A673 (cell line): ENCODE results near the gene GLCCI1. TPM values are rescaled to one million over a fixed set of nuclear protein-coding genes. Genes with fewer than 3 reads are reported as not detected.

Source experiments
- BruUV-seq: library from RNA; stranded (reverse); fragments of 400-500 nt; replicated peaks from 2 replicates; lab custom pipeline; 2021; lab: Mats Ljungman, UMichigan
- CTCF ChIA-PET: fragments of 300-600 bp; sonication (Branson Sonifier 250); formaldehyde crosslinking; loops from one replicate; lab custom pipeline; 2022; ENCODE audit warnings: antibody characterized with exemption; lab: Charles Lee
- POLR2A ChIA-PET: fragments of 300-600 bp; sonication (Branson Sonifier 250); formaldehyde crosslinking; loops from one replicate; lab custom pipeline; 2022; ENCODE audit warnings: antibody characterized with exemption; ENCODE audit not compliant: low non-redundant PET; lab: Charles Lee
- DNase-seq: peaks from one replicate; pipeline ENCODE4 v3.0.0-alpha.2; 2015; ENCODE audit warnings: low spot score
- H3K27ac ChIP-seq: fragments of 200-600 bp; sonication (generic); 2 replicates; pipeline ENCODE4 v1.5.1; 2016; ENCODE audit warnings: mixed run types, low read depth, mild to moderate bottlenecking, mixed read lengths, antibody characterized with exemption, low read length; ENCODE audit not compliant: poor library complexity, severe bottlenecking
- H3K27me3 ChIP-seq: fragments of 200-600 bp; sonication (generic); replicated peaks from 2 replicates; pipeline ENCODE4 v1.6.1; 2017; ENCODE audit warnings: mixed run types, low read depth, mild to moderate bottlenecking, mixed read lengths, antibody characterized with exemption, low read length; ENCODE audit not compliant: insufficient read depth, poor library complexity
- H3K36me3 ChIP-seq: fragments of 200-600 bp; sonication (generic); 2 replicates; pipeline ENCODE4 v1.6.1; 2016; ENCODE audit warnings: mixed run types, mild to moderate bottlenecking, mixed read lengths, antibody characterized with exemption, low read length; ENCODE audit not compliant: insufficient read depth, poor library complexity, severe bottlenecking
- H3K4me1 ChIP-seq: fragments of 200-600 bp; sonication (generic); 2 replicates; pipeline ENCODE4 v1.6.1; 2017; ENCODE audit warnings: mixed run types, mild to moderate bottlenecking, mixed read lengths, antibody characterized with exemption, low read length; ENCODE audit not compliant: insufficient read depth, poor library complexity, severe bottlenecking
- H3K4me3 ChIP-seq: fragments of 200-600 bp; sonication (generic); 2 replicates; pipeline ENCODE4 v1.5.1; 2016; ENCODE audit warnings: low read depth, mixed run types, mild to moderate bottlenecking, mixed read lengths, low read length; ENCODE audit not compliant: poor library complexity, severe bottlenecking
- H3K9me3 ChIP-seq: fragments of 200-600 bp; sonication (generic); 2 replicates; pipeline ENCODE4 v1.6.1; 2016; ENCODE audit warnings: mixed run types, low read depth, mild to moderate bottlenecking, mixed read lengths, antibody characterized with exemption, low read length; ENCODE audit not compliant: poor library complexity, severe bottlenecking
- EZH2 ChIP-seq: fragments of 200-600 bp; sonication (generic); IDR thresholded peaks from 2 replicates; pipeline ENCODE4 v1.6.1; 2017; ENCODE audit warnings: borderline replicate concordance, low read depth, mild to moderate bottlenecking, mixed read lengths, antibody characterized with exemption, low read length; ENCODE audit not compliant: poor library complexity, severe bottlenecking
- intact Hi-C: fragments of 100-400 bp; cut with micrococcal nuclease; formaldehyde crosslinking; loops from one replicate; pipeline ENCODE4 v1.10.0; 2022; ENCODE audit not compliant: unreplicated experiment
- total RNA-seq: library from RNA; stranded (reverse); gene quantifications from 2 replicates; pipeline ENCODE4 v1.2.3, GENCODE V29; 2021
- TF ChIP-seq, protein P1 (sequence below): fragments of 300-800, 200-600 bp; sonication (generic); conservative IDR thresholded peaks from 2 replicates; pipeline ENCODE4 v1.5.1; 2017; ENCODE audit warnings: low read depth, mild to moderate bottlenecking, antibody characterized with exemption, low read length, moderate library complexity, mixed read lengths

Gene GLCCI1
- total RNA-seq, 1 experiment from 2014 or later: 6.9 TPM

GRCh38 chr7:8078418-8078817 lies 109.8 kb downstream of the GLCCI1 start:
- Histone ChIP-seq H3K4me3 (no peak overlapping the region), H3K4me1 (no peaks in the 10 kb centered on the region), H3K36me3 (no peaks in the 10 kb centered on the region), H3K9me3 (no peaks in the 10 kb centered on the region), H3K27ac (no peak overlapping the region), H3K27me3 (no peaks in the 10 kb centered on the region)
- BruUV-seq: no TSS peak
- TF ChIP-seq, protein P1, sequence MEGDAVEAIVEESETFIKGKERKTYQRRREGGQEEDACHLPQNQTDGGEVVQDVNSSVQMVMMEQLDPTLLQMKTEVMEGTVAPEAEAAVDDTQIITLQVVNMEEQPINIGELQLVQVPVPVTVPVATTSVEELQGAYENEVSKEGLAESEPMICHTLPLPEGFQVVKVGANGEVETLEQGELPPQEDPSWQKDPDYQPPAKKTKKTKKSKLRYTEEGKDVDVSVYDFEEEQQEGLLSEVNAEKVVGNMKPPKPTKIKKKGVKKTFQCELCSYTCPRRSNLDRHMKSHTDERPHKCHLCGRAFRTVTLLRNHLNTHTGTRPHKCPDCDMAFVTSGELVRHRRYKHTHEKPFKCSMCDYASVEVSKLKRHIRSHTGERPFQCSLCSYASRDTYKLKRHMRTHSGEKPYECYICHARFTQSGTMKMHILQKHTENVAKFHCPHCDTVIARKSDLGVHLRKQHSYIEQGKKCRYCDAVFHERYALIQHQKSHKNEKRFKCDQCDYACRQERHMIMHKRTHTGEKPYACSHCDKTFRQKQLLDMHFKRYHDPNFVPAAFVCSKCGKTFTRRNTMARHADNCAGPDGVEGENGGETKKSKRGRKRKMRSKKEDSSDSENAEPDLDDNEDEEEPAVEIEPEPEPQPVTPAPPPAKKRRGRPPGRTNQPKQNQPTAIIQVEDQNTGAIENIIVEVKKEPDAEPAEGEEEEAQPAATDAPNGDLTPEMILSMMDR: no peak
- no peak for TF ChIP-seq EZH2
- intact Hi-C loops: no loop called here
- POLR2A ChIA-PET: no interaction called here
- DNase-seq: no peak
- CTCF ChIA-PET: no interaction called here

- no peaks in the 10 kb centered on the region for H3K4me1 ChIP-seq
- ChIA-PET CTCF (no interaction called here), POLR2A (no interaction called here)
- TF ChIP-seq, protein P1: no peak
- TF ChIP-seq EZH2: no peak
- no peaks in the 10 kb centered on the region for H3K36me3 ChIP-seq
- BruUV-seq: no TSS peak
- no peaks in the 10 kb centered on the region for H3K9me3 ChIP-seq
- no peak overlapping the region for H3K27ac ChIP-seq
- H3K4me3 ChIP-seq: no peak overlapping the region
- no peak for DNase-seq
- no peaks in the 10 kb centered on the region for H3K27me3 ChIP-seq
- intact Hi-C loops: no loop called here
These were observed 114.2 kb downstream of the GLCCI1 start for GRCh38 chr7:8082762-8083161.

- TF ChIP-seq, protein P1: no peak
- no peak for TF ChIP-seq EZH2
- H3K27ac ChIP-seq: no peak overlapping the region
- no peaks in the 10 kb centered on the region for H3K9me3 ChIP-seq
- POLR2A ChIA-PET: no interaction called here
- H3K4me1 ChIP-seq: no peaks in the 10 kb centered on the region
- DNase-seq: no peak
- H3K4me3 ChIP-seq: no peak overlapping the region
- CTCF ChIA-PET: no interaction called here
- H3K27me3 ChIP-seq: no peaks in the 10 kb centered on the region
- intact Hi-C loops: no loop called here
- BruUV-seq: no TSS peak
- no peaks in the 10 kb centered on the region for H3K36me3 ChIP-seq
These were observed 116.2 kb downstream of the GLCCI1 start for GRCh38 chr7:8084836-8085235.
